NCI-H2171 (cell line): ENCODE data around the gene VWA5B2.

Experiments
- DNase-seq: peaks from one replicate; lab custom pipeline; 2025; lab: John Stamatoyannopoulos, UW

The VWA5B2 gene

DNA sequence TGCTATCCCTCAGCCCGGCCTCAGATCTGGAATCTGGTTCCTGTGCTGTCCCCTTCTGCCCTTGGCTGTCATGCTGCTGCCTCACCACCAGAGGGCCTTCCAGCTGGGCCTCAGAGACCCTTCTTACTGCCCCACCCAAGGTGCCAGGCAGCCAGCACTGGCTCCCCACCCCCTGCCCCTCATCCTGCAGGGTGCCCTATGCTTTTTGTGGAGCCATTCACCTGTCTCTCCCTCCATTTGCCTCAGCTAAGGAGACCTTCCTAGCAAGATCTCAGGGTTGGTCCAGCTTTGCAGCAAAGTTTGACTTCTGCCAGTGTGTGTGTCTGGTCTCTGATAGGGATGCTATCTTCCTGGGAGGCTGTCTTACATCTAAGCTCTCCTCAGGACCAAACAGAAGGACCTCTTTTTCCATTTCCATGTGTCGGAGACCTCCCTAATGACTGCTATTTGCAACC lies 1.9 kb upstream of the VWA5B2 start:
- DNase-seq: no peak

GRCh38 chr3:184228376-184229137 lies 828 bp upstream of the VWA5B2 start:
- DNase-seq: no peak

DNA sequence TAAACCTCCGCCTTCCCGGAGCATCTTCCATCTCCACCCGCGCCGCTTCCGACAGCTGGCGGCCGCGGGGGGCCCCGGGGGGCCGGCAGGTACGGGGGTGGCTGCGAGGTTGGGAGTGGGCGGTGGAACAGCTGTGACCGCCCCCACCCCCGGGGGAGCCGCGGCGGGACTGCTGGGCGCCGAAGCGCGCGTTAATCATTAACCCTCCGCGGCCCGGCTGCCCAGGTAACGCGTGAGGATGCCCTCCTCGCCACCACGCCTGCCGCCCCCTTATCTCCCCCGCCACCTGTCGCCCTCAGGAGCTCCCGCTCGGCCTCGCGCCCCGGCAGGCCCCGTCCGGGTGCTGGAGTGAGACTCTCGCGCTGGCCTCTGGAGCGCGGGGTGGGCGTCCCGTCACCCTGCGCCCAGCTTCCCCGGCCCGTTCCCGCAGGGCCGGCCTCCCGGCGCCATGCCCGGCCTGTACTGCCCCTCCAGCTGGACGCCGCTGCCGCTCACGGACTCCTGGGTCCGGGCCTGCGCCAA lies 757 bp downstream of the VWA5B2 start:
- DNase-seq: peak; percentile 82

- peak; percentile 51 for DNase-seq
Observed at GRCh38 chr3:184230603-184231528, 1.5 kb downstream of the VWA5B2 start.

GRCh38 chr3:184231671-184232070 lies 2.3 kb downstream of the VWA5B2 start:
- no peak for DNase-seq

DNA sequence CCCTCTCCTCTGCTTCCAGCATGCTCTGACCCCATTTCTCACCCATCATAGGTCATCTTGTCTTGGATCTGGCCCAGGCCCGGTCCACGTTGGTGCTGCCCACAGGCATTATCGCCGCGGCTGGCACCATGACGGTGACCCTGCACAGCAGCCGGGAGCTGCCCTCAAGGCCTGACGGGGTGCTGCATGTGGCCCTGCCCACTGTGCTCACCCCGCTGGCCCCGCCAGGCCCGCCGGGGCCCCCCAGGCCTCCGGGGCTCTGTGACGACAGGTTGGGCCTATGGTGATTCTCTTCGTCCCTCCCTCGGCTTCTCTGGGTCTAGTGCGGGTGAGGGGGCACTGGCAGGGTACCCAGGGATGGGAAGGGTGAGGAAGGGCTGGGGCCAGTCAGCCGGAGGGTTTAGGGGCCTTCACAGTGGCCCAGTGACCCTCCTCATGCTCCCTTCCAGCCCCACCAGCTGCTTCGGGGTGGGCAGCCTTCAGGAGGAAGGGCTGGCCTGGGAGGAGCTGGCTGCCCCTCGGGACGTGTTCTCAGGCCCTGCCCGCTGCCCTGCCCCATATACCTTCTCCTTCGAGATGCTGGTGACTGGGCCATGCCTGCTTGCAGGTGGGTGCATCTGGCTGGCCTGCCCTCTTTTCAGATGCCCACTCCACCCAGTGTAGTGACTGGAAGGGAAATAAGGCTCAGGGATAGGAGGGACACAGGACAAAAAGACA lies 3.9 kb downstream of the VWA5B2 start:
- no peak for DNase-seq

DNA sequence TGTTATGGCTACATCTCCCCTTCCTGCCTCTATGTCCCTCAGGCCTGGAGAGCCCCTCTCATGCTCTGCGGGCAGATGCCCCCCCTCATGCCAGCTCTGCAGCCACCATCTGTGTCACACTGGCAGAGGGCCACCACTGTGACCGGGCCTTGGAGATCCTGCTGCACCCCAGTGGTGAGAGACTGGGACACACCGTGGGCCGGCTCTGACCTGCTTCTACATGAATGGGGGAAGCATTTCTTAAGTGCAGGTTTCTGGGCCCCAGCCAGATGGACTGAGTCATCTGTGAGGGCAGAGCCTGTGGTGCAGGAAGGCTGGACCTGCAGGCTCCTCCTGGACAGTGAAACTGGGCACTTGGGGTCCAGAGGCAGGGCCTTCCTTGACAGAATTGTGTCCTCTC lies 4.8 kb downstream of the VWA5B2 start:
- no peak for DNase-seq

DNA sequence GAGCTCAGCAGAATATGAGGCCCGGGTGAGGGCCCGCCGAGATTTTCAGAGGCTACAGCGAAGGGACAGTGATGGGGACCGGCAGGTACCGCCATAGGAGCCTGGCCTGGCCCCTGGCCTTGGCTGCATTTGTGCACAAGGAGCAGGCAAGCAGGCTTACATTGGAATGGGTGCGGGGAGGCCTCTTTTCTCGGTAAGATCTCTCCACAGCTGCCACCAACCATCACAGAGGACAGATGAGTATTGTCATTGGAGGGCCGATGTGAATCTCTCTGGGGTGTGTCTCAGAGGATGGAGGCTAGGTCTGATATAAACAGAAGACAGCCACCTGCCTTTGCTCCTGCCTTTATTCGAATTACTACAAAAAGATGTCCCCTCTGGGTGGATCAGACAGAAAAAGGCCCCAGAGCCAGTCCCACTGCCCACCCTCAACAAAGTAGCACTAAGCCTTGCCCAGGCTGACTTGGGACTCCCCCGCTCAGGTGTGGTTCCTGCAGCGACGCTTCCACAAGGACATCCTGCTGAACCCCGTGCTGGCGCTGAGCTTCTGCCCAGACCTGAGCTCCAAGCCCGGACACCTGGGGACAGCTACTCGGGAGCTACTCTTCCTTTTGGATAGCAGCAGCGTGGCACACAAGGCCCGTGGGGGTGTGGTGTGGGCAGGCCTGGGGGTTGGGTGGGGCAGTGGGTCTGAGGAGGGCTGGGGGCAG lies 5.4 kb downstream of the VWA5B2 start:
- no peak for DNase-seq

DNA sequence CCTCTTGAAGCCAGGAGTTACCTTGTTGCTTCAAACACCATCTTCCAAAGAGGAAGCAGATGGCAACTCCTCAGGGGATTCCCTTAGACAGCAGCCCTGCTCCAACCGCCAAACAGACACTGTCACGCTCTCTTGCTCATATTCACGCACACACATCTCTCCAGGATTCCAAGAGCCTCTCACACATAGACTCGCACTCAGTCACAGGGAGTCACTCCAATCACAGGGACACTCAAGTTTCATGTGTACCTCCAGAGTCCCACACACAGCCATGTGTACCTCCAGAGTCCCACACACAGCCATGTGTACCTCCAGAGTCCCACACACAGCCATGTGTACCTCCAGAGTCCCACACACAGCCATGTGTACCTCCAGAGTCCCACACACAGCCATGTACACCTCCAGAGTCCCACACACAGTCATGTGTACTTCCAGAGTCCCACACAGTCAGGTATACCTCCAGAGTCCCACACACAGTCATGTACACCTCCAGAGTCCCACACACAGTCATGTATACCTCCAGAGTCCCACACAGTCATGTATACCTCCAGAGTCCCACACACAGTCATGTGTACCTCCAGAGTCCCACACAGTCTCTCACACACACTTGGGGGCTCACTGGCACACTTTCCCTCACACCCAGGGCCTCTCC lies 6.1 kb downstream of the VWA5B2 start:
- DNase-seq: peak; percentile 93

- DNase-seq: no peak
Observed at GRCh38 chr3:184236033-184236410, 6.6 kb downstream of the VWA5B2 start.

DNA sequence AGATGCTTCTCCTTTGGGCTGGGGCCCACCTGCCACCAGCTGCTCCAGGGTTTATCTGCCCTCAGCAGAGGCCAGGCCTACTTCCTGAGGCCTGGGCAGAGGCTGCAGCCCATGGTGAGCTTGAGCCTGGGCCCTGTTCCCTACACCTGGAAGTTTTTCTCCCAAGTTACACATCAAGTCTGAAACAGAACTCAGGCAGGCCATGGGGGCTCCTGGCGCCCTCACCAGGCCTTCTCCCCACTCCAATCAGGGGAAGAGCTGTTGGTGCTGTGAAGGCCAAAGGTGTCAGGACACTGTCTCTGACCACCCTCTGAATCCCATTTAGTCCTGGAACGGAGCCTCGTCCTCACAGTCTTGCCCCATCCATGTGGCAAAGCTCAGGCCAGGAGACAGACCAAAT lies 7.3 kb downstream of the VWA5B2 start:
- no peak for DNase-seq

DNA sequence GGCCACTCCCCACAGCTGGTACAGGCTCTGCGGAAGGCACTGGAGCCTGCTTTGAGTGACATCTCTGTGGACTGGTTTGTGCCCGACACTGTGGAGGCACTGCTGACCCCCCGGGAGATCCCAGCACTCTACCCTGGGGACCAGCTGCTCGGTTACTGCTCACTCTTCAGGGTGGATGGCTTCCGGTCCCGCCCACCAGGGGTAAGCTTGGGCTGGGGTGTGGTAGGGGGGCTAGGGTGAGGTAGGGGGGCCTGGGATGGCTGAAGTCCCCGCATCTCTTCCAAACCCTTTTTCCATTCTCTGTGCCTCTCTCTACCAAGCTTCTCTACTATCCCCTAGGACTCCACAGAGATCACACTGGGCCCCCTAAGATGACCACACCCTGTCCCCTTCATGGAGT lies 7.8 kb downstream of the VWA5B2 start:
- no peak for DNase-seq

DNA sequence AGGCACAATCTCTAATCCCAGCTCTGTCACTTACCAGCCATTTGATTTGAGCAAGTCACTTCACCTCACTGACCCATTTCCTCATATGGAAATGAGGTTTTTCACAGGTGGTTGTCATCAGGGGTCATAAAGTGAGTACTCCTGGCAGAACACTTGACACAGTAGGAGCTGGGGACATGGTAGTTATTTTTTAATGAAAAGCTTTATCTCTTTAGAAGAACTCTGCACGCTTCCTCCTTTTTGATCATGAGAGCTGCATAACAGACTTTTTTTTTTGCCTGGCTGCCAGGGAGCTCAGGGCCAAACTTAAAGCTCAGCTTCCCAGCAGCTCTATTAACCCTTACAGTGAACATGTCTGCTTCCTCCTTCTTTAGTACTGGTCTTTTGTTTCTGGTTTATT lies 8.4 kb downstream of the VWA5B2 start:
- DNase-seq: no peak

GRCh38 chr3:184238246-184238818 lies 8.9 kb downstream of the VWA5B2 start:
- no peak for DNase-seq

DNA sequence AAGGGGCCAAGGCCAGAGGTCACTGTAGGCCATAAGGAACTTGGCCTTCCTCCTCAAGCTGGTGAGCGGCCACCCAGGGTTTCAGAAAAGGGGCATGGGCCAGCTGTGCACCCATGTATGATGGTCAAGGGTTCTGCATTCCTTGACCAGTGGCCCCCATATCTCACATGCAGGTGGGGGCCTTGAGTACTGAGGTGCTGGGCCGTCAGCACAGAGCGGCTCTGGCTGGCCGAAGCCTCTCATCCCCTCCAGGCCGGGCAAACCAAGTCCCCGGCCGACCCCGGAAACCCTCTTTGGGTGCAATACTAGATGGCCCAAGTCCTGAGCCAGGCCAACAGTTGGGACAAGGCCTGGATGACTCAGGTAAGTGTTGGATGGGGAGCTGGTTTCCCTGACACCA lies 9.8 kb downstream of the VWA5B2 start:
- DNase-seq: no peak

DNA sequence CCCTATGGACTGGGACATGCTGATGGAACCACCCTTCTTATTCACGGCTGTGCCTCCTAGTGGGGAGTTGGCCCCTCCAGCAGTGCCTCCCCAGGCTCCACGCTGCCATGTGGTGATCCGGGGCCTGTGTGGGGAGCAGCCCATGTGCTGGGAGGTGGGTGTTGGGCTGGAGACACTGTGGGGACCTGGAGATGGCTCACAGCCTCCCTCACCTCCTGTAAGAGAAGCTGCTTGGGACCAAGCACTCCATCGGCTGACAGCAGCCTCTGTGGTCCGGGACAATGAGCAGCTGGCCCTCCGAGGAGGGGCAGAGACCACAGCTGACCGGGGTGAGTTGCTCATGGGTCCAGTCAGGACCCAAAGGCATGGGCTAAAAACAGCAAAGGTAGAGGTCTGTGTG lies 10.3 kb downstream of the VWA5B2 start:
- no peak for DNase-seq

- DNase-seq: no peak
Observed at GRCh38 chr3:184240384-184241140, 11.2 kb downstream of the VWA5B2 start.

DNA sequence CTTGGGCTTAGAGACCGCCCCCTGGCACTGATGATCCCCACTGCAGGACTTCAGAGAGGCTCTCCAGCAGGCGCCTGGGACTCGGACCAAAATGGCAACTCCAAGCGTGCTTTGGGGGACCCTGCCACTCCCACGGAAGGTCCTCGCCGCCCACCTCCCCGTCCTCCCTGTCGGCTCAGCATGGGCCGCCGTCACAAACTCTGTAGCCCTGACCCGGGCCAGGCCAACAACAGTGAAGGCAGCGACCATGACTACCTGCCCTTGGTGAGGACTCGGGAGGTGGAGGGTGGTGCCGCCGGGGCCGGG lies 11.7 kb downstream of the VWA5B2 start:
- DNase-seq: no peak

DNA sequence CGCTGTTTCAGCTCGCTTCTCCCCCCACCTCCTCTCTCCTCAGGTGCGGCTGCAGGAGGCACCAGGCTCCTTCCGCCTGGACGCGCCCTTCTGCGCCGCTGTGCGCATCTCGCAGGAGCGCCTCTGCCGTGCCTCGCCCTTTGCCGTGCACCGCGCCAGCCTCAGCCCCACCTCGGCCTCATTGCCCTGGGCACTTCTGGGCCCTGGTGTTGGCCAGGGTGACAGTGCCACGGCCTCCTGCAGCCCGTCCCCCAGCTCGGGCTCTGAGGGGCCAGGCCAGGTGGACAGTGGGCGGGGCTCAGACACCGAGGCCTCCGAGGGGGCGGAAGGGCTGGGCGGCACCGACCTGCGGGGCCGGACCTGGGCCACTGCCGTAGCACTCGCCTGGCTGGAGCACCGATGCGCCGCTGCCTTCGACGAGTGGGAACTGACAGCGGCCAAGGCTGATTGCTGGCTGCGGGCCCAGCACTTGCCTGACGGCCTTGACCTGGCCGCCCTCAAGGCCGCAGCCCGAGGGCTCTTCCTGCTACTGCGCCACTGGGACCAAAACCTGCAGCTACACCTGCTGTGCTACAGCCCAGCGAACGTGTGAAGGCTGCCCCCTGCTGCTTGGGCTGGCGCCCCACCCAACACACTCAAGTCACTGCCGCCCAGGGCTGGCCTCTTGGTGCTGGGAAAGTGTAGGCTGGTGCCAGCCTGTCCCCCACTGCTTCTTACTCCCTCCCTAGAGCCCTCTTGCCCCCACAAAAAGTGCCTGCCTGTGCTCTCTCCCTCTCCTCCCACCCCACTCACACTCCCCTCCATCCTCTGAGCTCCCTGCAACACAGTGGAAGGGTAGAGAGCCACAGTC lies 12.3 kb downstream of the VWA5B2 start:
- DNase-seq: no peak
